ENCODE measurements around the gene ELP6.

GRCh38 chr3:47541583-47542108, 28.1 kb upstream of the ELP6 start:
- TF ChIP-seq CTCF (IDR thresholded peaks at IDR 0.05) (no peak), EZH2 (IDR thresholded peaks at IDR 0.05; ENCODE audit: borderline replicate concordance, insufficient read depth, low read depth, low read length, poor library complexity, severe bottlenecking) (no peak)

All from B cell (primary cell).